ENCODE data around the gene VAV3.
"Not testable (repeated sequence)": the region's sequence is repeated elsewhere in the genome, so short reads cannot be mapped to it uniquely, and the experiment has no call there.

Gene VAV3

GRCh38 chr1:107894605-107895004 lies 70.4 kb downstream of the VAV3 start:
- DNase-seq (ENCODE audit: low read depth in 3 of 3), result no peak

DNA sequence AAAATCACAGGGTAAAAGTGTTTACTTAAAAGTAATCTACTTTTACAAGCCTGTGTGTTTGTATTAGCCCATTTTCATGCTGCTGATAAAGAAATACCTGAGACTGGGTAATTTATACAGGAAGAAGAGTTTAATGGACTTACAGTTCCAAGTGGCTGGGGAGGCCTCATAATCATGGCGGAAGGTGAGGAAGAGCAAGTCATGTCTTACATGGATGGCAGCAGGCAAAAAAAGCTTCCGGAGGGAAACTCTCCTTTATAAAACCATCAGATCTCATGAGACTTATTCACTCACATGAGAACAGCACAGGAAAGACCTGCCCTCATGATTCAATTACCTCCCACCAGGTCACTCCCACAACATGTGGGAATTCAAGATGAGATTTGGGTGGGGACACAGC lies 71.6 kb downstream of the VAV3 start:
- DNase-seq (ENCODE audit: low read depth in 3 of 3), result not testable (repeated sequence)

- no peak for DNase-seq (ENCODE audit: low read depth in 3 of 3)
Observed at GRCh38 chr1:107889524-107889923, 75.5 kb downstream of the VAV3 start.

DNA sequence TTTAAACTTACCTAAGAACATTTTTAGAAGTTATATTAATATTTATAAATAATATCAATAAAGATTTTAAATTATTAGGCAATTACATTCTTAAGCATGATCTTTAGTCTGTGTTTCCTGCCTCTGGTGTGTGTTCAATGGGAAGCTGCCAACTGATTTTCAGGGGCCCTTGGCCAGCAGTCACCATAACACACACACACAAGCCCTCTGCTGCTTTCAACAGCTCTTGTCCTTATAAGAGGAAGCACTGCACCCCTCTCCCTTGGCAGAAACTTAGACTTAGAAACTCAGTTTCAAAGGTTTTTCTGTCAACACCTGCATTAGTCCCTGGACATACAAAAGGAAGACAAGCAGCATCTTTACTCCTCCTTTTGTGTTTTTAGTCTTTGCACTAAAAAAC lies 81.4 kb downstream of the VAV3 start:
- no peak for DNase-seq (ENCODE audit: low read depth in 3 of 3)

DNA sequence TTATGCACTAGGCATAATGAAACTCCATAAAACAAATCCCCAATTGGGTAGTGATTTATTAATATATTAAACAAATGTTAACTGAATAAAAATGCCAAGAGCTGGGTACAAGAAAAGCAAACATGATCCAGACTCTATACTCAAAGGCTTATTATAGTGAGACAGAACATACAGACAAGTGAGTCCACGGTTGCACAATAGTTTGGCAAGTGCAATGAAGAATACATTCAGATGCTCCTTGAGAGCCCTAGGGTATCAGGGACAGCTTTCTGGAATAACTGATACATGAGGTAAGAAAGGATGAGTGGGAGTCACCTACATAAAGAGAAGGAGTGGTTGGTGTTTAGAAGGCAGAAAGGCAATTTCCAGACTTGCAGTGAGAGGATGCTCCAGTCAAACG lies 85.1 kb downstream of the VAV3 start:
- no peak for DNase-seq (ENCODE audit: low read depth in 3 of 3)

DNA sequence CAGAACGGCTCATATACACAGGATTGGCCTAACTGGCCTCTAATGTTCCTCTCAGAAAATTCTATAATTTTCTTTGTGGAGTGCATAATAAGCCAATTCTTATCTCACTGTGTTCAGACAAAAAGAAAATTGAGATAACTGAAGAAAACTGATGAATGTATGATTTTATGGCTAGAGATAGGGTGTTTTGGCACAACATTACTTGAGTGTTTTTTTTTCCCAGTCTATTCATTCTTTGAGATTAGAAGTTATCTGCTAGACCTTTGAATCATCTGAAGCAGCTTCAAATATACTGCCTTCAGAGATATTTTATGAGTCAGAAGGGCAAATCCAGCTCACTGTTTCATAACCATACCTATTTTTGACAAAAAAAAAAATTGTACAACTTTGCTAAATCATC lies 85.6 kb downstream of the VAV3 start:
- no peak for DNase-seq (ENCODE audit: low read depth in 3 of 3)

GRCh38 chr1:107877745-107878144 lies 87.2 kb downstream of the VAV3 start:
- DNase-seq (ENCODE audit: low read depth in 3 of 3), result no peak

DNA sequence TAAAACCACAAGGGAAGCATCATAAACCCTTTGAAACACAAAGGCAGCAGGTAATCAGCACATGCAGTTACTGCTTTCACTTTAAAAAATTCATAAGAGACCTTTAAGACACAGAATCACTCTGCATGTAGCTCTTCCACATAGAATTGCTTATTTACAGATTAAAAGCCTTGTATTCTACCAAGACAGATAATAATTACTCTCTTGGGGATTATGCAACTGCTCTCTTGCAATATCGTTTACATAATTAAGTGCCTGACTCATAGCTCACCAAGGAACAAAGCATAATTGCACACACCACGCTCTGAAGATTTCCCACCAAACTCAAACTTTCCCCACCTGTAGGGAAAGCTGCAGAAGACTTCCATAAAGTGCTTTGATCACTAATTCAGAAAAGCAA lies 87.9 kb downstream of the VAV3 start:
- no peak for DNase-seq (ENCODE audit: low read depth in 3 of 3)

- no peak for DNase-seq (ENCODE audit: low read depth in 3 of 3)
Observed at GRCh38 chr1:107875689-107876088, 89.3 kb downstream of the VAV3 start.

DNA sequence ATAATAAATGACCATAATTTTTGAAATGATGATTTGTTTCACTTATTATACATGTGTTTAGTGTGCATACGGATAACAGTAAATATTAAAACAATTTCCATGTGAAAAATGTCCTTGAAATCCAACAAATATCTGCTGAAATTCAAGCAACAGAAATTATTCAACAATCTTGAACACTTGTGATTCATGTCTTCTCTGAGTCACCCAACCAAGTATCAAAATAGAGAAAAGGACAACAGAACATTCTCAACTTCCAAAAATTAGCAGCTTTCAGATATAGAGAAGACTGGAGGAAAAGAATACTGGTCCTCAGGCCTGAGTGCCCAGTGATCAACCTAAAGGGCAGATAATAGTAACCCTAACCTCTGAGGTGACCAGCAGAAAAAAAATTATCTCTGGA lies 90.8 kb downstream of the VAV3 start:
- no peak for DNase-seq (ENCODE audit: low read depth in 3 of 3)

- no peak for DNase-seq (ENCODE audit: low read depth in 3 of 3)
Observed at GRCh38 chr1:107871687-107872395, 93.1 kb downstream of the VAV3 start.

DNA sequence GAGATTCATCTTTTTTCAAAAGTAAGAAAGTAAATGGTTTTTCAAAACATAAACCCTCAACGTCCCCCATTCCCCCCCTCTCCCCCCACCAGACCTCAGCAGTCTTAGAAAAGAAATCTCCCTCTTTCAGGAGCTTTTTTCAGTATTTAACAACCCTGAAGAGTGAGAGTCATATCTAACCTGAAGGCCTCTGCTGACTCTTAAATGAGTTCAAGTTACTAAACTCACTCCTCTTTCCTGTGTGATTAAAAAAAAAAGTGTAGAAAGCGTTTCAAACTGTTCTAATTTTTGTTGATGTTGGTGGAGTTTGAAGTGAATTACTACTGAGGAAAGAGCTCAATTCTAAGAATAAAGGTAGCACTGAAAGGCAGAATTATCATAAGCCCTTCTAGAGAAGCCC lies 93.7 kb downstream of the VAV3 start:
- DNase-seq (ENCODE audit: low read depth in 3 of 3), result no peak

DNA sequence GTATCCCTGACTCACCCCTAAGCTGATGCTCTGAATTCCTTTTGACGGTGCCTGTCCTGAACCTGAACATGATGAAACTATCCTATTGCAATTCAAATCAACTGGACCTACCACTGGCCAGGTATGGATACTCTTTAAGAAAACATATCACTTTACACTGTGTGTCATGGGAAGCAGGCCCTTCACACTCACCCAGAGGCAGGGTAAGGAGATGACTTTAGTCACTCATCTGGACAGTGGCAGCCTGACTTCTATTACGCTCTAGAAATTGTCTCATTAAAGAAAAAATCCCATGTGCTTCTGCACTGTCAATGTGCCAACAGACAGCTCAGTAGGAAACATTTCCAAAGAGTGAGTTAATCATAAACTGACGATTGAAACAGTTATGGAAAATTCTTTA lies 94.3 kb downstream of the VAV3 start:
- DNase-seq (ENCODE audit: low read depth in 3 of 3), result no peak

GRCh38 chr1:107867897-107868296 lies 97.1 kb downstream of the VAV3 start:
- DNase-seq (ENCODE audit: low read depth in 3 of 3), result no peak

DNA sequence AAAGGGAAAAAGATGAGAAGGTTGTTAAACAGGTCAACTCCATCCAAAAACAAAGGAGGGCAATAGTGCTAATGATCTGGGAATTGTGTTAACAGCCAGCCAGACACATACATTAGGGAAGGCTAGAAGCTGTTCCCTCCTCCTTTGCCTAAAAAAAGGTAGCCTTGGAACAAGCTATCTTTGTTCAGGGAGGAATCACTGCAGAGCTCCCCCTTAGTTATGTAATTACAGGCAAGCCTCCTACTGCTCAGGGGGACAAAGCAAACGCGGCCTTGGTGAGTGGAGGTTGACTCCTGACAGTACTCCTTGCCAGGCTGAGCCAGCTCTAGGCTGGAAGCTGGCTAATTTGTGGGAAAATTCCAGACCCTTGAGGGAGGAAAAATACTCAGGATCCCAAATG lies 97.6 kb downstream of the VAV3 start:
- DNase-seq (ENCODE audit: low read depth in 3 of 3), result no peak

DNA sequence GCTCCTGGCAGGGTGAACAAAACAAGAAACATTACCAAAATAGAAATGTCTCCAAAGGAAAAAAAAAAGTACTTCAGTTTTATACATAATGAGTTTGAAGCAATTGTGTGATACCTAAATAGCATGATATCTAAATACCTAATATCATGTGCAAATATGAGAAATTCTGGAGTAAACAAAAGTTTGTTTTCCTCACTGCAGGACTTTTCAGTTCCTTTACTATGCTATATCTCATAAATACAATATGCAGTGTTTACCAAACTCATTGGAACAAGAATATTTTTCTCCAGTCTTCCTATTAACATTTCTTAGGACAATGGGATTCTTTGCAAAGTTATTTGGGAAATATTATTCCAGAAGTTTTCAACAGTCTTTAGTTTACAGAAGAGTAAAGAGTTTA lies 98.1 kb downstream of the VAV3 start:
- no peak for DNase-seq (ENCODE audit: low read depth in 3 of 3)

- no peak for DNase-seq (ENCODE audit: low read depth in 3 of 3)
Observed at GRCh38 chr1:107865627-107866026, 99.4 kb downstream of the VAV3 start.

- DNase-seq (ENCODE audit: low read depth in 3 of 3), result no peak
Observed at GRCh38 chr1:107863342-107863741, 101.6 kb downstream of the VAV3 start.

DNA sequence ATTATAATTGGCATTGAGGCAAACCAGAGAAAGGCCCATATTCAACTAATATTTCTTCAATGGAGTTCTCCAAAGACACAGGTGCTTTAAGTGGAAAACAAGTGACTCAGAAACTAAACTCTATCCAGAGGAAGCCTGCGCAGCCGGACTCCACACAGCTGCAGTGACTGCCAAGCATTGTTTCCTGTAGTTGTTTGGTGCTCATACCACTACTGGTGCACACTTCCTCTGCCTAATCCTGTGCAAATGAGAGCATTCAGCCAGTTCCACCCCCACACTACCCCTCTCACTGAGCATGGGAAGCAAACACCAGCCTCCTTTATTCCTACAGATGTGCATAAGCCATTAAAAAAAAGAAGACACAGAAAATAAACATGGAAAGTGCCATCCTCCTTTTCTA lies 102.9 kb downstream of the VAV3 start:
- no peak for DNase-seq (ENCODE audit: low read depth in 3 of 3)

DNA sequence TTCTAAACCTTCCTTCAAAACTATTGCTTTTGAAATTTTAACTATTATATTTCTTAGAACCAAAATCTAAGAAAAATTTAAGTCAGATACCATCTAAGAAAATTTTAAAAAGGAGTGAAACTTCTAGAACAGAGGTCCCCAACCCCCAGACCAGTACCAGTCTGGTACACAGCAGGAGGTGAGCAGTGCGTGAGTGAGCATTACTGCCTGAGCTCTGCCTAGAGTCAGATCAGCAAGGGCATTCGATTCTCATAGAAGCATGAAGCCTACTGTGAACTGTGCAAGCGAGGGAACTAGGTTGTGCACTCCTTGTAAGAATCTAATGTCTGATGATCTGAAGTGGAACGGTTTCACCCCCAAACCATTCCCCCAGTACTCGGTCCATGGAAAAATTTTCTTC lies 106.7 kb downstream of the VAV3 start:
- DNase-seq (ENCODE audit: low read depth in 3 of 3), result no peak

DNA sequence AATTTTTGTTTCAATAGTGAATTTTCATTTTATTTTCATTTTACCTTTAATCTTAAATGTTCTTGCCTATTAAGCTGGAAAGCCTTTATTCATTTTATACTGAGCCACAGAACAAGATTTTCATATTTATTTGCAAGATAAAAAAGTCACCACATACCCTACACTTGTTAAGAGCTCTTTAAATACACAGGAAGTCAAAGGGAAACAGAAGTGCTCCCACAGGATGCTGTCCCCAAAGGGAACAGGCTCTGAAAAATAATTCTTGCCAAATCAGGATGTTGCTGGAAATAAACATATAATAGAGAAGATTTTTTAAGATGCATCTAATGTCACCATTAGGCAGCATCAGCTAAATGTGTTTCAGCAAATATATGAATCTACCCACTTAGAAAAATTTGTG lies 113.6 kb downstream of the VAV3 start:
- no peak for DNase-seq (ENCODE audit: low read depth in 3 of 3)

DNA sequence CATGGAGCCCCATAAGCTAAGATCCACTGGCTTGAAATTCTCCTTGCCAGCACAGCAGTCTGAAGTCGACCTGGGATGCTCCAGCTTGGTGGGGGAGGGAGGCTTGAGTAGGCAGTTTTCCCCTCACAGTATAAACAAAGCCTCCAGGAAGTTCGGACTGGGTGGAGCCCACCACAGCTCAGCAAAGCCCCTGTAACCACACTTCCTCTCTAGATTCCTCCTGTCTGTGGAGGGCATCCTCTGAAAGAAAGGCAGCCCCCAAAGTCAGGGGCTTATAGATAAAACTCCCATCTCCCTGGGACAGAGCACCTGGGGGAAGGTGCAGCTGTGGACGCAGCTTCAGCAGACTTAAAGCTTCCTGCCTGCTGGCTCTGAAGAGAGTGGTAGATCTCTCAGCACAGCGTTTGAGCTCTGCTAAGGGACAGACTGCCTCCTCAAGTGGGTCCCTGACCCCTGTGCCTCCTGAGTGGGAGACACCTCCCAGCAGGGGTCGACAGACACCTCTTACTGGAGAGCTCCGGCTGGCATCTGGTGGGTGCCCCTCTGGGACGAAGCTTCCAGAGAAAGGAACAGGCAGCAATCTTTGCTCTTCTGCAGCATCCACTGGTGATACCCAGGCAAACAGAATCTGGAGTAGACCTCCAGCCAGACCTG lies 120.3 kb downstream of the VAV3 start:
- DNase-seq (ENCODE audit: low read depth in 3 of 3), result not testable (repeated sequence)

DNA sequence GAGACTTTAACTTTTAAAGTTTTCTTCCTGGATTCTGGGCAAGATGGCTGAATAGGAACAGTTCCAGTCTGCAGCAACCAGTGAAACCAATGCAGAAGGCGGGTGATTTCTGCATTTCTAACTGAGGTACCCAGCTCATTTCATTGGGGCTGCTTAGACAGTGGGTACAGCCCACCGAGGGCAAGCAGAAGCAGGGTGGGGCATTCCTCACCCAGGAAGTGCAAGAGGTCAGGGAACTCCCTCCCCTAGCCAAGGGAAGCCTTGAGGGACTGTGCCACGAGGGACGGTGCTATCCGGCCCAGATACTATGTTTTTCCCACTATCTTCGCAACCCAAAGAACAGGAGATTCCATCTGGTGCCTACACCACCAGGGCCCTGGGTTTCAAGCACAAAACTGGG lies 121.0 kb downstream of the VAV3 start:
- no peak for DNase-seq (ENCODE audit: low read depth in 3 of 3)

DNA sequence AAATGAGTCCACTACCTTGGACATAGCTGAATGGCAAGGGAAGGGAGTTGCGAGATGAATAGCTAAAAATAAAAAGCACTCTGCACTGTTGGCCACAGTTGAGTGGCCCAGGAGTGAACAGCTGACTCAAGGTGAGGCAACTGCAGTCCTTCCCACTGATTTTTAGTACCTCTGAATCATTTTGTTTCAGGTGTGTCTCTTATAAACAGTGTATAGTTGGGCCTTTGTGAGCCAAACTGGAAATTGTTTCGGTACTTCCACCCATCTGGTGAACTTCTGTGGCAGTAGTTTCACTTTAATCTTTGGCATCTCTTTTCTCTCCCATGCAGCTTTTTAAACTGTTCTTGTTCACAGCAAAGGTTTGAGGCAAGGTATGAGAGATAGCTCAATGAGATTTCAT lies 122.7 kb downstream of the VAV3 start:
- DNase-seq (ENCODE audit: low read depth in 3 of 3), result no peak

Measured in stimulated activated CD4-positive, alpha-beta T cell treated with anti-CD3 and anti-CD28 coated beads, TNF-alpha, amount 100 ng/mL, for 48 hours (primary cell).